GM12878 (cell line): ENCODE results near the gene ETS1. TPM values are rescaled to one million over a fixed set of nuclear protein-coding genes. Genes with fewer than 3 reads are reported as not detected.
A peak's percentile ranks its signal among the peaks of the same experiment; 100 is the strongest.

Experiments used
- CHD1 ChIP-seq: IDR thresholded peaks from 2 replicates; pipeline ENCODE4 v1.6.1; 2012; ENCODE audit warnings: low read depth, low read length, improper control_type of control experiment
- CUX1 ChIP-seq: IDR thresholded peaks from 2 replicates; pipeline ENCODE4 v1.6.1; 2012; ENCODE audit warnings: improper control_type of control experiment, low read depth, low read length; ENCODE audit not compliant: insufficient replicate concordance
- HSF1 ChIP-seq: fragments of 150-350 bp; IDR thresholded peaks from 2 replicates; pipeline ENCODE4 v1.6.1; 2014; ENCODE audit warnings: mild to moderate bottlenecking, low read depth, low read length
- MAX ChIP-seq: IDR thresholded peaks from 2 replicates; pipeline ENCODE4 v1.6.1; 2012; ENCODE audit warnings: low read depth, low read length, improper control_type of control experiment
- MTA2 ChIP-seq: fragments of 450-650 bp; IDR thresholded peaks from 2 replicates; pipeline ENCODE4 v1.6.1; 2016; ENCODE audit warnings: low read depth, mild to moderate bottlenecking, moderate library complexity
- TAF1 ChIP-seq: IDR thresholded peaks from 2 replicates; pipeline ENCODE4 v1.6.1; 2011; ENCODE audit warnings: mild to moderate bottlenecking, low read depth, low read length, borderline replicate concordance
- polyA plus RNA-seq, 11 experiments: library from polyadenylated mRNA; depleted of rRNA in 4 of 11; unstranded in 6 of 11; stranded (reverse) in 5 of 11; fragments of >200 nt; fragmentation: Nextera tagmentation in 4 of 11; fragmentation: Illumina TruSeq in 1 of 11; extraction: Ambion mirVana in 4 of 11; extraction: Trizol in 1 of 11; gene quantifications; 1 replicate in 1 of 11; 2 replicates in 10 of 11; pipeline versions ENCODE4 v1.2.1 to v1.2.3, GENCODE V29; 2011 to 2016; ENCODE audit warnings: inconsistent platforms in 2 of 11, missing spikeins in 2 of 11, low read depth in 1 of 11
- total RNA-seq, 4 experiments: library from RNA; depleted of rRNA in 3 of 4; stranded (reverse); fragments of >200 nt in 3 of 4; fragmentation: Illumina TruSeq in 1 of 4; extraction: Trizol in 1 of 4; gene quantifications; 2 replicates each; pipeline versions ENCODE4 v1.2.1 to v1.2.3, GENCODE V29; 2013 to 2021

The ETS1 gene
- total and polyA plus RNA-seq, 10 of the 15 experiments (the other 5 are each of a cell fraction or from before 2014, with no cell fraction given): 12.5 to 112 (median 55.5) TPM

GRCh38 chr11:128412847-128413791 is 174.2 kb downstream of the ETS1 start (continued):
- TF ChIP-seq HSF1 (no peak), MTA2 (peak; percentile 95), CUX1 (peak; percentile 62), MAX (no peak), CHD1 (no peak), TAF1 (no peak)
